B cell (primary cell): Measurements from ENCODE around the gene COMT.

ENCODE experiments used
- CTCF ChIP-seq: fragments of 200-600 bp; IDR thresholded peaks from one replicate; pipeline ENCODE4 v1.8.0; 2022; ENCODE audit warnings: antibody characterized with exemption, mild to moderate bottlenecking
- EZH2 ChIP-seq: IDR thresholded peaks from 2 replicates; pipeline ENCODE4 v1.6.1; 2012; ENCODE audit warnings: borderline replicate concordance, low read depth, mild to moderate bottlenecking, moderate library complexity, low read length; ENCODE audit not compliant: insufficient read depth, poor library complexity, severe bottlenecking

GRCh38 chr22:19970479-19971275, 29.1 kb downstream of the COMT start:
- peak; percentile 98 for TF ChIP-seq CTCF
- TF ChIP-seq EZH2: no peak
